Ovary (tissue), 3 donors: ENCODE measurements around the gene BATF.

Source experiments
- EP300 ChIP-seq: sonication (generic); formaldehyde crosslinking; IDR thresholded peaks from one replicate; pipeline ENCODE4 v1.6.1; 2017; ENCODE audit warnings: antibody characterized with exemption
- POLR2A ChIP-seq: fragments of 450-650 bp; IDR thresholded peaks from one replicate; pipeline ENCODE4 v1.6.1; 2017; ENCODE audit warnings: antibody characterized with exemption, mild to moderate bottlenecking, moderate library complexity
- TF ChIP-seq, protein P1 (sequence below), 3 donors: fragments of 450-650 bp in 2 of 3; fragments of 200-600 bp in 1 of 3; IDR thresholded peaks; one replicate each; pipeline versions ENCODE4 v1.5.1 to v1.8.0; 2016 to 2022; ENCODE audit warnings: antibody characterized with exemption in 3 of 3, mild to moderate bottlenecking in 1 of 3
- donor health status: DM: no; HTN: no; CAD: no.

GRCh38 chr14:75551021-75551420 lies 28.8 kb downstream of the BATF start:
- TF ChIP-seq, protein P1, sequence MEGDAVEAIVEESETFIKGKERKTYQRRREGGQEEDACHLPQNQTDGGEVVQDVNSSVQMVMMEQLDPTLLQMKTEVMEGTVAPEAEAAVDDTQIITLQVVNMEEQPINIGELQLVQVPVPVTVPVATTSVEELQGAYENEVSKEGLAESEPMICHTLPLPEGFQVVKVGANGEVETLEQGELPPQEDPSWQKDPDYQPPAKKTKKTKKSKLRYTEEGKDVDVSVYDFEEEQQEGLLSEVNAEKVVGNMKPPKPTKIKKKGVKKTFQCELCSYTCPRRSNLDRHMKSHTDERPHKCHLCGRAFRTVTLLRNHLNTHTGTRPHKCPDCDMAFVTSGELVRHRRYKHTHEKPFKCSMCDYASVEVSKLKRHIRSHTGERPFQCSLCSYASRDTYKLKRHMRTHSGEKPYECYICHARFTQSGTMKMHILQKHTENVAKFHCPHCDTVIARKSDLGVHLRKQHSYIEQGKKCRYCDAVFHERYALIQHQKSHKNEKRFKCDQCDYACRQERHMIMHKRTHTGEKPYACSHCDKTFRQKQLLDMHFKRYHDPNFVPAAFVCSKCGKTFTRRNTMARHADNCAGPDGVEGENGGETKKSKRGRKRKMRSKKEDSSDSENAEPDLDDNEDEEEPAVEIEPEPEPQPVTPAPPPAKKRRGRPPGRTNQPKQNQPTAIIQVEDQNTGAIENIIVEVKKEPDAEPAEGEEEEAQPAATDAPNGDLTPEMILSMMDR (IDR thresholded peaks at IDR 0.05), result no peak
- TF ChIP-seq POLR2A (no peak), EP300 (no peak)
